HCT116 (cell line): ENCODE data around the gene GSDMA. TPM values are rescaled to one million over a fixed set of nuclear protein-coding genes. Genes with fewer than 3 reads are reported as not detected.
A peak's percentile ranks its signal among the peaks of the same experiment; 100 is the strongest.

Experiments used
- ATAC-seq: fragments of 200-7000 bp; cut with Tn5 transposase; 2 replicates; pipeline ENCODE4 v1.9.1; 2020; ENCODE audit warnings: mild to moderate bottlenecking, moderate library complexity
- BruUV-seq: library from RNA; stranded (reverse); fragments of 400-500 nt; replicated peaks from 2 replicates; lab custom pipeline; 2021; lab: Mats Ljungman, UMichigan
- CTCF ChIA-PET: fragments of 300-600 bp; sonication (Branson Sonifier 250); formaldehyde crosslinking; loops from one replicate; lab custom pipeline; 2021; ENCODE audit warnings: antibody characterized with exemption; lab: Charles Lee
- POLR2A ChIA-PET: fragments of 300-600, 350-600 bp; sonication (Branson Sonifier 250); formaldehyde crosslinking; loops from one replicate; lab custom pipeline; 2021; ENCODE audit warnings: antibody characterized with exemption; lab: Charles Lee
- RAD21 ChIA-PET, 2 experiments: fragments of 300-600 bp; sonication (Branson Sonifier 250); formaldehyde crosslinking; loops; one replicate each; lab custom pipeline; 2023; ENCODE audit warnings: low total read pairs in 2 of 2; ENCODE audit not compliant: uncharacterized antibody in 2 of 2, unreplicated experiment in 2 of 2, low non-redundant PET in 1 of 2; lab: Charles Lee
- DNase-seq: peaks from one replicate; pipeline ENCODE4 v3.0.0-alpha.2; 2010; ENCODE audit warnings: low read depth, low spot score
- H2AFZ ChIP-seq: fragments of 200-600 bp; shearing (Covaris generic), sonication (generic); 2 replicates; pipeline ENCODE4 v1.6.1; 2017; ENCODE audit warnings: low read depth, mixed run types, mixed read lengths, antibody characterized with exemption, low read length; ENCODE audit not compliant: poor library complexity, severe bottlenecking
- H3K27ac ChIP-seq: 2 replicates; pipeline ENCODE4 v1.5.1; 2012; ENCODE audit warnings: low read depth, low read length
- H3K27me3 ChIP-seq: fragments of 200-600 bp; sonication (generic); 2 replicates; pipeline ENCODE4 v1.6.1; 2016; ENCODE audit warnings: mixed run types, low read length, mixed read lengths; ENCODE audit not compliant: insufficient read depth
- H3K36me3 ChIP-seq, 2 experiments: fragments of 200-500 bp in 1 of 2; fragments of 200-600 bp in 1 of 2; sonication (Bioruptor generic) in 1 of 2; sonication (generic) in 1 of 2; 2 replicates each; pipeline versions ENCODE4 v1.5.1 to v1.6.1; 2014 to 2016; ENCODE audit warnings: low read length in 2 of 2, inconsistent platforms in 1 of 2, mixed read lengths in 1 of 2, mixed run types in 1 of 2; ENCODE audit not compliant: insufficient read depth in 2 of 2, control insufficient read depth in 1 of 2
- H3K4me1 ChIP-seq, 2 experiments: fragments of 200-600 bp in 1 of 2; sonication (generic) in 1 of 2; 2 replicates each; pipeline versions ENCODE4 v1.5.1 to v1.6.1; 2012 to 2017; ENCODE audit warnings: low read length in 2 of 2, inconsistent platforms in 1 of 2, mild to moderate bottlenecking in 1 of 2, mixed read lengths in 1 of 2, mixed run types in 1 of 2, moderate library complexity in 1 of 2; ENCODE audit not compliant: insufficient read depth in 2 of 2, control insufficient read depth in 1 of 2
- H3K4me2 ChIP-seq: fragments of 200-600 bp; sonication (generic); 2 replicates; pipeline ENCODE4 v1.6.1; 2017; ENCODE audit warnings: mixed run types, low read length, mixed read lengths
- H3K4me3 ChIP-seq, 2 experiments: fragments of 200-600 bp in 1 of 2; sonication (generic) in 1 of 2; replicated peaks in 1 of 2; 2 replicates each; pipeline ENCODE4 v1.5.1; 2011 to 2016; ENCODE audit warnings: low read length in 2 of 2, control low read depth in 1 of 2, low read depth in 1 of 2, mild to moderate bottlenecking in 1 of 2, mixed read lengths in 1 of 2, mixed run types in 1 of 2
- H3K79me2 ChIP-seq: fragments of 200-600 bp; sonication (generic); 2 replicates; pipeline ENCODE4 v1.6.1; 2017; ENCODE audit warnings: mild to moderate bottlenecking, mixed run types, low read length, moderate library complexity, mixed read lengths; ENCODE audit not compliant: insufficient read depth
- H3K9ac ChIP-seq: fragments of 200-600 bp; sonication (generic); 2 replicates; pipeline ENCODE4 v1.6.1; 2016; ENCODE audit warnings: low read length, mixed read lengths
- H3K9me2 ChIP-seq: fragments of 200-600 bp; sonication (generic), shearing (Covaris generic); 2 replicates; pipeline ENCODE4 v1.6.1; 2017; ENCODE audit warnings: mixed run types, mild to moderate bottlenecking, moderate library complexity; ENCODE audit not compliant: insufficient read depth
- H3K9me3 ChIP-seq, 2 experiments: fragments of 200-500 bp in 1 of 2; fragments of 200-600 bp in 1 of 2; sonication (Bioruptor generic) in 1 of 2; sonication (generic) in 1 of 2; 2 replicates each; pipeline ENCODE4 v1.6.1; 2014 to 2017; ENCODE audit warnings: low read length in 2 of 2, mixed read lengths in 2 of 2, inconsistent platforms in 1 of 2, low read depth in 1 of 2, mild to moderate bottlenecking in 1 of 2, mixed run types in 1 of 2, moderate library complexity in 1 of 2; ENCODE audit not compliant: control insufficient read depth in 1 of 2, insufficient read depth in 1 of 2
- H4K20me1 ChIP-seq: fragments of 200-600 bp; sonication (generic), shearing (Covaris generic); 2 replicates; pipeline ENCODE4 v1.6.1; 2017; ENCODE audit warnings: mixed run types, mild to moderate bottlenecking, moderate library complexity; ENCODE audit not compliant: insufficient read depth
- CBX3 ChIP-seq: IDR thresholded peaks from 2 replicates; pipeline ENCODE4 v1.6.1; 2012; ENCODE audit warnings: low read depth
- ELF1 ChIP-seq: IDR thresholded peaks from 2 replicates; pipeline ENCODE4 v1.6.1; 2012; ENCODE audit warnings: low read depth, borderline replicate concordance
- EZH2 ChIP-seq: fragments of 200-600 bp; sonication (generic); IDR thresholded peaks from 2 replicates; pipeline ENCODE4 v1.6.1; 2017; ENCODE audit warnings: antibody characterized with exemption, mixed run types
- EZH2phosphoT487 ChIP-seq: fragments of 200-600 bp; IDR thresholded peaks from 2 replicates; pipeline ENCODE4 v1.6.1; 2018; ENCODE audit warnings: antibody characterized with exemption, borderline replicate concordance
- FOSL1 ChIP-seq: IDR thresholded peaks from 2 replicates; pipeline ENCODE4 v1.6.1; 2012; ENCODE audit warnings: low read depth
- JUND ChIP-seq: IDR thresholded peaks from 2 replicates; pipeline ENCODE4 v1.6.1; 2012
- POLR2A ChIP-seq: IDR thresholded peaks from 2 replicates; pipeline ENCODE4 v1.7.0; 2011; ENCODE audit warnings: borderline replicate concordance; ENCODE audit not compliant: insufficient read depth, insufficient read length; ENCODE audit errors: extremely low read depth
- RAD21 ChIP-seq: IDR thresholded peaks from 2 replicates; pipeline ENCODE4 v1.6.1; 2012; ENCODE audit warnings: low read depth, mild to moderate bottlenecking
- SIN3A ChIP-seq: IDR thresholded peaks from 2 replicates; pipeline ENCODE4 v1.6.1; 2012; ENCODE audit warnings: low read depth
- SP1 ChIP-seq: IDR thresholded peaks from 2 replicates; pipeline ENCODE4 v1.6.1; 2012; ENCODE audit warnings: low read depth
- TCF7L2 ChIP-seq: IDR thresholded peaks from 2 replicates; pipeline ENCODE4 v1.7.0; 2011; ENCODE audit warnings: borderline replicate concordance, inconsistent platforms; ENCODE audit not compliant: insufficient read depth, insufficient read length; ENCODE audit errors: extremely low read depth
- ZFX ChIP-seq: fragments of 450-650 bp; IDR thresholded peaks from 2 replicates; pipeline ENCODE4 v1.6.1; 2017
- intact Hi-C: fragments of 100-400 bp; cut with micrococcal nuclease; formaldehyde crosslinking; loops from 2 replicates; pipeline ENCODE4 v1.10.0; 2022
- total RNA-seq: library from RNA; stranded (reverse); gene quantifications from one replicate; pipeline ENCODE4 v1.2.1, GENCODE V29; 2021; ENCODE audit not compliant: unreplicated experiment
- TF ChIP-seq, protein P1 (sequence below): IDR thresholded peaks from 2 replicates; pipeline ENCODE4 v1.6.1; 2012
- TF ChIP-seq, protein P2 (sequence below): IDR thresholded peaks from 2 replicates; pipeline ENCODE4 v1.6.1; 2012; ENCODE audit warnings: low read depth
- TF ChIP-seq, protein P3 (sequence below), 3 experiments: fragments of 200-600 bp in 1 of 3; sonication (generic) in 1 of 3; IDR thresholded peaks in 2 of 3; conservative IDR thresholded peaks in 1 of 3; 2 replicates each; pipeline ENCODE4 v1.5.1; 2012 to 2017; ENCODE audit warnings: low read depth in 2 of 3, low read length in 2 of 3, antibody characterized with exemption in 1 of 3, borderline replicate concordance in 1 of 3, control low read depth in 1 of 3, mild to moderate bottlenecking in 1 of 3, mixed read lengths in 1 of 3, mixed run types in 1 of 3, moderate library complexity in 1 of 3; ENCODE audit not compliant: insufficient read depth in 1 of 3

Gene GSDMA
- total RNA-seq, 1 experiment from 2014 or later = not detected

DNA sequence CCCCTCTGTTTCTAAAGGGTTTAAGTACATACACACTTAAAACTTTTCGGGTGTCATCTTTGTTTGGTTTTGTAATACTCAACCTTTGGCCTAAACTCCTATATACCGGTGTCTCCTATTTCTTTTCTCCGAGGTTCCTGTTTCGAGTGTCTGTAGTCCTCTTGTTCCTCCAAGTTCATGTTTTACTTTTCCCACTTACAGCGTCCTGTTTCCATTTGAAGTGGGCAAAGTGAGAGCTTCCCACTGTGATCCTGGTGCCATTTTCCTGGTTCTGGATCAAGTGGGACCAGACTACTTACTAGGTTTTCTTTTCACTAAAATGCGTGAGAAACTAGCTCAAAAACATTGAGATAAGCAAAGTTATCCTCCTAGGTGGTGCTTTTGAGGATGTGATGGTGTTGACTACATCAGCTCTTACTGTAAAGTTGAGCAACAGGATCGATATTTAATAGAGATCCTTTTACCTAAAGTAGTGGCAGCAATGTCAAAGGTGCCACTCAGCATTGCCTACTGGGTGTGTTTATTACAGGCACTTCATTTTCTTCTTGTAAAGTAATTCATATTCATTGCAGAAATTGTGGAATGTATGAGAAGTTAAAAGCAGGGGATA, 19.1 kb downstream of the GSDMA start:
- H3K27ac ChIP-seq = peak overlapping the region; percentile 94; the same call in 1 of the 2 replicates
- peak overlapping the region; percentile 98 for H3K9ac ChIP-seq
- no TSS peak for BruUV-seq
- H4K20me1 ChIP-seq = peaks cover 15% of the 10 kb centered on the region; the same call in 1 of the 2 replicates
- ChIA-PET CTCF (interaction anchor here (0.6 kb wide), 1 partner anchor 56 kb away, joined by 3 read pairs; no protein-coding TSS in a partner anchor), POLR2A (no interaction called here), RAD21 (no interaction called here)
- H2AFZ ChIP-seq = no peak overlapping the region
- intact Hi-C loops = loop anchor here (5.0 kb wide), 2 partner anchors 110 to 360 kb away; no protein-coding TSS in a partner anchor
- peaks cover 17 to 32% of the 10 kb centered on the region in 2 experiments; a peak in 3 of 4 replicates for H3K36me3 ChIP-seq
- H3K27me3 ChIP-seq = no peaks in the 10 kb centered on the region
- H3K4me1 ChIP-seq = peaks cover 13 to 25% of the 10 kb centered on the region in 2 experiments; a peak in 3 of 4 replicates
- peaks cover 50% of the 10 kb centered on the region for H3K79me2 ChIP-seq
- no peaks in the 10 kb centered on the region for H3K9me2 ChIP-seq
- H3K9me3 ChIP-seq = no peaks in the 10 kb centered on the region
- no peak for ATAC-seq
- DNase-seq = no peak
- TF ChIP-seq SP1 (no peak), TCF7L2 (no peak), EZH2phosphoT487 (no peak)
- TF ChIP-seq, protein P1, sequence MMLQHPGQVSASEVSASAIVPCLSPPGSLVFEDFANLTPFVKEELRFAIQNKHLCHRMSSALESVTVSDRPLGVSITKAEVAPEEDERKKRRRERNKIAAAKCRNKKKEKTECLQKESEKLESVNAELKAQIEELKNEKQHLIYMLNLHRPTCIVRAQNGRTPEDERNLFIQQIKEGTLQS = no peak
- peak overlapping the region; percentile 96 for H3K4me2 ChIP-seq
- peak overlapping the region; percentile 90 to 100 for H3K4me3 ChIP-seq

DNA sequence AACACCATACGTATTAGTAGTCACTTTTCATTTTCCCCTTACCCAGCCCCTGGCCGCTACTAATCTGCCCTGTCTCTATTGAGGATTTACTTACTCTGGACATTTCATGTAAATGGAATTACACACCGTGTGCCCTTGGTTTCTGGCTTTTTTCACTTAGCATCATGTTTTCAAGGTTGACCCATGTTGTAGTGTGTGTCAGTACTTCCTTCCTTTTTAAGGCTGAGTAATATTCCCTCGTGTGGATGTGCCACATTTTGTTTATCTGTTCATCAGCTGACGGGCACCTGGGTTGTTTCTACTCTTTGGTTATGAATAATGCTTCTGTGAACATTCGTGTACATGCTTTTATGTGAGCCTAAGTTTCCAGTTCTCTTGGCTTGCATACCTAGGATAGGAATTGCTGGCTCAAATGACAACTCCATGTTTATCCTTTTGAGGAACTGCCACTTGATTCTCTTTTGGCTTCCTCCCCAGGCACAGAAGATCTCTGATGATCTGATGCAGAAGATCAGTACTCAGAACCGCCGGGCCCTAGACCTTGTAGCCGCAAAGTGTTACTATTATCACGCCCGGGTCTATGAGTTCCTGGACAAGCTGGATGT, 25.5 kb downstream of the GSDMA start:
- peaks cover 69 to 78% of the 10 kb centered on the region in 2 experiments for H3K36me3 ChIP-seq
- no TSS peak for BruUV-seq
- no peaks in the 10 kb centered on the region; the same call in 1 of the 2 replicates for H4K20me1 ChIP-seq
- DNase-seq = no peak
- POLR2A ChIA-PET = no interaction called here
- H3K79me2 ChIP-seq = peaks cover 30% of the 10 kb centered on the region
- RAD21 ChIA-PET = no interaction called here
- H2AFZ ChIP-seq = no peak overlapping the region
- H3K9ac ChIP-seq = no peak overlapping the region
- no peaks in the 10 kb centered on the region for H3K27me3 ChIP-seq
- no peaks in the 10 kb centered on the region for H3K4me1 ChIP-seq
- H3K4me3 ChIP-seq = no peak overlapping the region
- H3K4me2 ChIP-seq = no peak overlapping the region
- no peaks in the 10 kb centered on the region for H3K9me3 ChIP-seq
- no peak for ATAC-seq
- intact Hi-C loops = no loop called here
- no peaks in the 10 kb centered on the region for H3K9me2 ChIP-seq
- no peak overlapping the region for H3K27ac ChIP-seq
- CTCF ChIA-PET = no interaction called here
- TF ChIP-seq ZFX (no peak), RAD21 (no peak), EZH2 (no peak), JUND (no peak), SIN3A (no peak), ELF1 (no peak), CBX3 (no peak), FOSL1 (no peak), POLR2A (no peak)
- TF ChIP-seq, protein P2, sequence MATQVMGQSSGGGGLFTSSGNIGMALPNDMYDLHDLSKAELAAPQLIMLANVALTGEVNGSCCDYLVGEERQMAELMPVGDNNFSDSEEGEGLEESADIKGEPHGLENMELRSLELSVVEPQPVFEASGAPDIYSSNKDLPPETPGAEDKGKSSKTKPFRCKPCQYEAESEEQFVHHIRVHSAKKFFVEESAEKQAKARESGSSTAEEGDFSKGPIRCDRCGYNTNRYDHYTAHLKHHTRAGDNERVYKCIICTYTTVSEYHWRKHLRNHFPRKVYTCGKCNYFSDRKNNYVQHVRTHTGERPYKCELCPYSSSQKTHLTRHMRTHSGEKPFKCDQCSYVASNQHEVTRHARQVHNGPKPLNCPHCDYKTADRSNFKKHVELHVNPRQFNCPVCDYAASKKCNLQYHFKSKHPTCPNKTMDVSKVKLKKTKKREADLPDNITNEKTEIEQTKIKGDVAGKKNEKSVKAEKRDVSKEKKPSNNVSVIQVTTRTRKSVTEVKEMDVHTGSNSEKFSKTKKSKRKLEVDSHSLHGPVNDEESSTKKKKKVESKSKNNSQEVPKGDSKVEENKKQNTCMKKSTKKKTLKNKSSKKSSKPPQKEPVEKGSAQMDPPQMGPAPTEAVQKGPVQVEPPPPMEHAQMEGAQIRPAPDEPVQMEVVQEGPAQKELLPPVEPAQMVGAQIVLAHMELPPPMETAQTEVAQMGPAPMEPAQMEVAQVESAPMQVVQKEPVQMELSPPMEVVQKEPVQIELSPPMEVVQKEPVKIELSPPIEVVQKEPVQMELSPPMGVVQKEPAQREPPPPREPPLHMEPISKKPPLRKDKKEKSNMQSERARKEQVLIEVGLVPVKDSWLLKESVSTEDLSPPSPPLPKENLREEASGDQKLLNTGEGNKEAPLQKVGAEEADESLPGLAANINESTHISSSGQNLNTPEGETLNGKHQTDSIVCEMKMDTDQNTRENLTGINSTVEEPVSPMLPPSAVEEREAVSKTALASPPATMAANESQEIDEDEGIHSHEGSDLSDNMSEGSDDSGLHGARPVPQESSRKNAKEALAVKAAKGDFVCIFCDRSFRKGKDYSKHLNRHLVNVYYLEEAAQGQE = no peak
- TF ChIP-seq, protein P3, sequence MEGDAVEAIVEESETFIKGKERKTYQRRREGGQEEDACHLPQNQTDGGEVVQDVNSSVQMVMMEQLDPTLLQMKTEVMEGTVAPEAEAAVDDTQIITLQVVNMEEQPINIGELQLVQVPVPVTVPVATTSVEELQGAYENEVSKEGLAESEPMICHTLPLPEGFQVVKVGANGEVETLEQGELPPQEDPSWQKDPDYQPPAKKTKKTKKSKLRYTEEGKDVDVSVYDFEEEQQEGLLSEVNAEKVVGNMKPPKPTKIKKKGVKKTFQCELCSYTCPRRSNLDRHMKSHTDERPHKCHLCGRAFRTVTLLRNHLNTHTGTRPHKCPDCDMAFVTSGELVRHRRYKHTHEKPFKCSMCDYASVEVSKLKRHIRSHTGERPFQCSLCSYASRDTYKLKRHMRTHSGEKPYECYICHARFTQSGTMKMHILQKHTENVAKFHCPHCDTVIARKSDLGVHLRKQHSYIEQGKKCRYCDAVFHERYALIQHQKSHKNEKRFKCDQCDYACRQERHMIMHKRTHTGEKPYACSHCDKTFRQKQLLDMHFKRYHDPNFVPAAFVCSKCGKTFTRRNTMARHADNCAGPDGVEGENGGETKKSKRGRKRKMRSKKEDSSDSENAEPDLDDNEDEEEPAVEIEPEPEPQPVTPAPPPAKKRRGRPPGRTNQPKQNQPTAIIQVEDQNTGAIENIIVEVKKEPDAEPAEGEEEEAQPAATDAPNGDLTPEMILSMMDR (IDR thresholded peaks at IDR 0.05 in 2 of 3, conservative IDR thresholded peaks at IDR 0.05 in 1 of 3; ENCODE audit: borderline replicate concordance in 1 of 3, insufficient read depth in 1 of 3, low read depth in 2 of 3, low read length in 2 of 3) = no peak
